NCI-H1436 treated with DMSO at 0.1 percent for 48 hours (cell line): ENCODE results near the gene FOXE1.

ENCODE experiments used
- DNase-seq: peaks from one replicate; lab custom pipeline; 2025; lab: John Stamatoyannopoulos, UW

The FOXE1 gene

DNA sequence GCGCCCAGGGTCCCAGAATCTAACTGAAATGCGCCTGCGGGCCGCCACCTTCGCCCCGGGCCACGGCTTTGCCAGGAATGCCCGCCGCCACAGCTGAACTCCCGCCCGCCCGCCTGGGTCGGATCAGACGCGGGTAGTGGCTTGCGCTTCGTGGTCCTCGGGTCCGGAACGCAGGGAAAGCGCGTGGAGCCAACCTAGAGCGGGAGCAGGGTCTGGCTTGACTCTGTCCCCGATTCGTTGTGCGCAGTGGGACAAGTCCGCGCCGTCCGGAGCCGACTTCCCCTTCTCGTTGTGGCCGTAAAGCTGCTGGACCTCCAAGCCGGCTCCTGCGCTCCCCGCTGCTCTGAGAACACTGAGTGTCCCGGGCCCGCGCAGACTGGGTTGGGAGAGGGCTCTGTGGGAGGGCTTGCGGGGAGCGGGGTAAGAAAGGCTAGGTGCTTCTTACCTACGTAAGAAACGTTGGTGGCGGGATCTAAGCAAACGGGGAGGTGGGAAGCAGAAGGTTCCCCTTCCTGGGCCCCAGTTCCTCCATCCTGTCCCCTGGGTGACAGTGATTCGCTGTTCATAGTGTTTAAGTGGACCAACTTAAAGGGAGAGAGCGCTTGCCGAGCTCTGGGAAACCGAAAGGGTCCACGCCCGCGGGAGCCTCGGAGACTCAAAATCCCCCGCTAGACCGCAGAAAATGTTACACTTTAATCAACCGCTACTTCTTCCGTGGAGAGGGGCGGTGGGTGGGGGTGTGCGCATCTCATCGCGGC, 4.4 kb upstream of the FOXE1 start:
- no peak for DNase-seq

DNA sequence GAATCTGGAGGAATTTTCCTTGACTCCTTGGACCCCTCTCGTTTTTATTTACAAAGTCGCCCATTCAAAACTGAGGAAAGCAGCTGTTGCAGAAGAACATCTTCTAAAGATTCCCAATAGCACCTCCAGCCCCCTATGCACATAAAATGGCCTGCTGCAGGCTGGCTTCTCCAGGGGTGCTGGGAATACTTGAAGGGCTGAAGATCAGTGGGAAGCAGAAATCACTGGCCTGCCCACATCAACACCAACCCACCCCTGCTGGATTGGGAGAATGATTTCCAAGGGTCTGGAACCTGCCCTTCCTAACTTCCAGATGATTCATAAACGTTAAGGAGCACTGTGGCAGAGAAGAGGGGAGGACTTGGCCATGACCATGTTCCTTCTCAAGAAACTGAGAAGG, 3.0 kb upstream of the FOXE1 start:
- no peak for DNase-seq

DNA sequence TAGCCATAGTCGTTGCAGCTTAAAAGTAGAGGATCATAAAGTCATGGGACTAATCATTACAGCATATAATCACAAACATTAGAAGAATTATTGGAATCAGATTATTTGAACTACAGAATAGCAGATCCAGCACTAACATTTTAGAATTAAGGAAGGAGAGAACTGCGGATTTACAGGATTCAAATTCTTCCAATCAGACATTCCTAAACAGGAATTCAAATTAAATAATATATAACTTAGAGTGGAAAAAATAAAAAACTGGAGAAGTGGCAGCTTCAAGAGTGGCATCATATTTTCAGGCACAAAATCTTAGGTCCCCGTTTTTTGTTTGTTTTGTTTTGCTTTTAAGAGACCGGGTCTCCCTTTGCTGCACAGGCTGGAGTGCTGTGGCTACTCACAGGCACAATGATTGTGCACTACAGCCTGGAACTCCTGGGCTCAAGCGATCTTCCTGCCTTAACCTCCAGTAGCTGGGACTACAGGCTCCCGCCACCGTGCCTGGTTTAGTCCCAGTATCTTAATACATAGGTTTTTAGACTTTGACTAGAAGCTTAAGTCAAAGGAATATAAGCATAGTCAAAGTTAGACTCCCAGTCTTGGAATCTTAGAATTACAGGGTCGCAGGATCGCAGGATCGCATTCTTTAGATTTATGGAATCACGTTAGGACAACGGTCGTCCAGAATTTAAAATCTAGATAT, 2.1 kb upstream of the FOXE1 start:
- DNase-seq = no peak

DNA sequence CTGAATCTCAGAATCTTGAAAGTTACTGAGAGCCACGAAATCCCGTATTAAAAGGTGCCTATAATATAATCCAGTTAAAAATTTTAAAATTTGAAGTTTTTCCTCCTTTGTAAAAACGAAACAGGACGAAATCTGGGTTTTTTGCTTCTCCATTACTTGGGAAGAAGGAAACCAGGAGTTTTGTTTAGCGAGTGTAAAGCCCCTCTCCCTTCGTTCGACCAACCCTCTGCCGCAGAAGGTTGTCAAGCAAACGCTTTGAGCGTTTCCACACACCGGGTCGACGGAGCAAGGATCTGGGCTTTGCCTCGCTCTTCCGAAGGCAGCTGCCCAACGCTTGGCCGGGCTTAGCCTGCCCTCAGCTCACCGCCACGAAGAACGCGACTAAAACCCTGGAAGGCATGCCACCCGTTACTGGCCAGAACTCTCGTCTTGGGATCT, 1.6 kb upstream of the FOXE1 start:
- DNase-seq = no peak

DNA sequence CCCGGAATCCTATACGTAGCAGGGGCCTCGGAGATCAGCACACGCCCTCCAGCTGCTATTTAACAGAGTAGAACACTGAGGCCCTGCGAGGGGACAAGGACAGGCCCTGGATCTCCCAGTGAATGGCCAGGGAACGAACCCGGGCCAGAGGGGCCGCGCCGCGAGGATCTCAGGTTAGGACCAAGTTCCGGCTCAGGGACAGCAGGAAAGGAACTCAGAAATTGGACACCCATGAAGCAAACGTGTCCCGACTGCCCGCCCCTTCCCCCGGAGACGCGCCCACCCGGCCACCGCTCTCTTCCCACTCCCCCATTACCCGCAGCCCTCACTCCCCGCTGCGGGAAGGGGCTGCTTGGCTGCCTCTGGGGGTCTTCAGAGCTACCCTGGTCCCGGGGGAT, 1.0 kb upstream of the FOXE1 start:
- no peak for DNase-seq

DNA sequence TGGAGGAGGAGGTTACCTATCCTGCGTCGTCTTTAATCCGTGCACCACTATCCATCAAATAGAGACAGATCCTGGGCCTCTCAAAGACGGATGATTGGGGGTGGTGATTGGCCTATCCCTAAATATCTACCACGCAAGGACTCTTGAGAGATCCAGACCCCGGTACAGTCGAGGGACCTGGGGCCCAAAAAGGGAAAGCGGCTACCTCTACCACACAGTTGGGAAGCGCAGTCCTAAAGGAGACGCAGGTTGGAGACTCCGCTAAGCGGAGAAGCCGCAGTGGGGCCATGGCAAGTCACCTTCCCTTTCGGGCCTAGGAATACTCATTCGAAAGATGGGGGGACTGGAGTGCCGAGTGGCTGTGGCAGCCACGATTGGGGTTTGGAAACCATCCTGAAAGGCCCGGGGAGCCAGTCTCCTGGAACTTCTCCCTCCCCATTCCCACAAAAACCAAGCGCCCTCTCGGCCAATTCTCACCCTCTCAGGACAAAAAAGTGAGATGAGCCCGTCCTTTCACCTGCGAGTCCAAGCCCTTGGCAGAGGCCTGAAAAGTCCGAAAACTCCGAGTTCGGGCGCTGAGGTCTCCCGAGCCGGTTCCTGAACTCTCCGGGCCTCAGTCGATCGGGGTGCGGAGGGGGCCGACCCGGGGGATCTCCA, 499 bp upstream of the FOXE1 start:
- DNase-seq = no peak

DNA sequence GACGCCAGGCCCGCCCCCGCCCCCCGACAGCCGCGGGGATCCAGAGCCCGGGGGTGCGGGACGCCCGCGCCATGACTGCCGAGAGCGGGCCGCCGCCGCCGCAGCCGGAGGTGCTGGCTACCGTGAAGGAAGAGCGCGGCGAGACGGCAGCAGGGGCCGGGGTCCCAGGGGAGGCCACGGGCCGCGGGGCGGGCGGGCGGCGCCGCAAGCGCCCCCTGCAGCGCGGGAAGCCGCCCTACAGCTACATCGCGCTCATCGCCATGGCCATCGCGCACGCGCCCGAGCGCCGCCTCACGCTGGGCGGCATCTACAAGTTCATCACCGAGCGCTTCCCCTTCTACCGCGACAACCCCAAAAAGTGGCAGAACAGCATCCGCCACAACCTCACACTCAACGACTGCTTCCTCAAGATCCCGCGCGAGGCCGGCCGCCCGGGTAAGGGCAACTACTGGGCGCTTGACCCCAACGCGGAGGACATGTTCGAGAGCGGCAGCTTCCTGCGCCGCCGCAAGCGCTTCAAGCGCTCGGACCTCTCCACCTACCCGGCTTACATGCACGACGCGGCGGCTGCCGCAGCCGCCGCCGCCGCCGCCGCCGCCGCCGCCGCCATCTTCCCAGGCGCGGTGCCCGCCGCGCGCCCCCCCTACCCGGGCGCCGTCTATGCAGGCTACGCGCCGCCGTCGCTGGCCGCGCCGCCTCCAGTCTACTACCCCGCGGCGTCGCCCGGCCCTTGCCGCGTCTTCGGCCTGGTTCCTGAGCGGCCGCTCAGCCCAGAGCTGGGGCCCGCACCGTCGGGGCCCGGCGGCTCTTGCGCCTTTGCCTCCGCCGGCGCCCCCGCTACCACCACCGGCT, 1.0 kb downstream of the FOXE1 start:
- DNase-seq = peak; percentile 34

DNA sequence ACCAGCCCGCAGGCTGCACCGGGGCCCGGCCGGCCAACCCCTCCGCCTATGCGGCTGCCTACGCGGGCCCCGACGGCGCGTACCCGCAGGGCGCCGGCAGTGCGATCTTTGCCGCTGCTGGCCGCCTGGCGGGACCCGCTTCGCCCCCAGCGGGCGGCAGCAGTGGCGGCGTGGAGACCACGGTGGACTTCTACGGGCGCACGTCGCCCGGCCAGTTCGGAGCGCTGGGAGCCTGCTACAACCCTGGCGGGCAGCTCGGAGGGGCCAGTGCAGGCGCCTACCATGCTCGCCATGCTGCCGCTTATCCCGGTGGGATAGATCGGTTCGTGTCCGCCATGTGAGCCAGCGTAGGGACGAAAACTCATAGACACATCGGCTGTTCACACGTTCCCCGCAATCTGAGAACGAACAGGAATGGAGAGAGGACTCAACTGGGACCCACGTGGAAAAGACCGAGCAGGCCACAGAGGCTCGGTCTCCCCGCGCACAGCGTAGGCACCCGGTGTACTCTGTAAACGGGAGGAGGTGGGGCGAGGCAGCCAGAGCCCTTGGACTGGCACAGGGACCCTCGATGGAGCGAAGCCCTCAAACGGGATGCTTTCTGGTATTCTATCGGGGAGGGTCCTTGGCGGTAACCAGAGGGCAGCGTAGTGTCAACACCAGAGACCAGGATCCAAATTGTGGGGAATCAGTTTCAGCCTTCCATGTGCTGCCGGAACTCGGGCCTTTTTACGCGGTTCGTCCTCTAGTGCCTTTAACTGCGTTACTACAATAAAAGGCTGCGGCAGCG, 1.9 kb downstream of the FOXE1 start:
- DNase-seq = no peak

DNA sequence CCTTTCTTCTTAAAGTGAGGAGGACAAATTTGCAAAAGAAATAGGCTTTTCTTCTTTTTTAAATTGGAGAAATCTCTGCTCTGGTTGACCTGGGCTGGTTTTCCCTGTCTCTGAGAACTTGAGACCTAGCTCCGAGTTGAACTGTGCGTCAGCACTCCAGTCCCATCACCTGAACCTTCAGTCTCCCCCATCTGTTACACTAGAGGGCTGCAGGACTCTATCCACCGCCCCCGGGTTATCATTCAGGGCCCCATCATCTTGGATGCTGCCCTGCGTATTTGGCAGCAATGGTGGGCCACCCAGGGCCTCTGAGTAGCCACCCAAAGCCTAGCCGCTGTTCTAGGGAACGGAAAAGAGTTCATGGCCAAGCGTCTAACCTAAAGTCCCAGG, 2.5 kb downstream of the FOXE1 start:
- DNase-seq = no peak

DNA sequence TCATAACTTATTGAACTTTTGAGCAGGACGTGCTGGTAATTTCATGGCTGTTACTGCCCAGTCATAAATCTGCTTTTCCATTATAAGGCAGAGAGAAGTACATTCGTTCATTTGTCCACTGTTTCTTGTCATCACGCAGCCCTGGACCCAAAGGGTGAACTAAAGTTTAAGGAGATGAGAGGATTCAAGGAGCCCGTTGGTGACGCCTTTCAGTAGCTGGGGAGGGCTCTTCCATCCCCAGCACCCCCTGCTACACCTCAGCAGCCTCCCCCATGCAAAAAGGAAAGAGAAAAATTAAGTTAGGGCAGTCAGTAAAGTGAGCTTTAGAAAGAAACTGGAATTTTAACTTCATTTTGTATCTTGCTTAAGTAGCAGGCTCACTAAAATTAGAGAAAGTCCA, 2.9 kb downstream of the FOXE1 start:
- DNase-seq = no peak

DNA sequence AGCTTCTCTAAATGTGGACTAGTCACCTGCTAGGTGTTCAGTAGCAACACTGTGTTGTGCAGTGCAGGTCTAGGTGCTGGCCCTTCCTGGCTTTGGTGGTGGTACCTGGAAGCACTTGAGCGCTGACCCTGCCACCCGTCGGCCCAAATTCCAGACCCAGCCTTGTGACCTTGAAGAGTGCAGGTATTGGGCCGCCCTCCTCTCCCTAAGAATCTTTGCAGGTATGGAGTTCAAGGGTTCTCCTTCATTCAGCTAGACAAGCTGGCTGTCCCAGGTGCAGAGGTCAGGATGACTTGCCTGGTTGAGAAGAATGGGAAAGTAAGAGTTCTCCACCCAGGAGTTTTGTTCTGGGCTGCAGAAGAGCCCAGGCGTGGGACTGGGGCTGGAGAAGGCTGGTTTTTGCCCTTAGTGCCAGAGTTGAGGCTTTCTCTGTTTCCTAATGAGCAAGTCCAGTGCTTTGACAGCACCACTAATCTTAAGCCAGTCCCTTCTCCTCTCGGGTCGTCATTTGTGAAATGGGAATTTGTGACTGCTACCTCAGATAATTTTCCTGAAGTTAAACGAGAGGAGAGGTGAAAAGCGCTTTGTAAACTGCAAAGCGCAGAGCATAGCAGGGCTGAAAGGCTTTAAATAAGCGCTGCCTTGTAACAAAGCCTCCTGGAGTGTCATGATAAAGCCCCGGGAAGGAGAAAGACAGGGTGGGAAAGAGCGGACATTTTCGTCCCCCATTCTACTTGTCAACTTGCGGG, 4.0 kb downstream of the FOXE1 start:
- DNase-seq = no peak

DNA sequence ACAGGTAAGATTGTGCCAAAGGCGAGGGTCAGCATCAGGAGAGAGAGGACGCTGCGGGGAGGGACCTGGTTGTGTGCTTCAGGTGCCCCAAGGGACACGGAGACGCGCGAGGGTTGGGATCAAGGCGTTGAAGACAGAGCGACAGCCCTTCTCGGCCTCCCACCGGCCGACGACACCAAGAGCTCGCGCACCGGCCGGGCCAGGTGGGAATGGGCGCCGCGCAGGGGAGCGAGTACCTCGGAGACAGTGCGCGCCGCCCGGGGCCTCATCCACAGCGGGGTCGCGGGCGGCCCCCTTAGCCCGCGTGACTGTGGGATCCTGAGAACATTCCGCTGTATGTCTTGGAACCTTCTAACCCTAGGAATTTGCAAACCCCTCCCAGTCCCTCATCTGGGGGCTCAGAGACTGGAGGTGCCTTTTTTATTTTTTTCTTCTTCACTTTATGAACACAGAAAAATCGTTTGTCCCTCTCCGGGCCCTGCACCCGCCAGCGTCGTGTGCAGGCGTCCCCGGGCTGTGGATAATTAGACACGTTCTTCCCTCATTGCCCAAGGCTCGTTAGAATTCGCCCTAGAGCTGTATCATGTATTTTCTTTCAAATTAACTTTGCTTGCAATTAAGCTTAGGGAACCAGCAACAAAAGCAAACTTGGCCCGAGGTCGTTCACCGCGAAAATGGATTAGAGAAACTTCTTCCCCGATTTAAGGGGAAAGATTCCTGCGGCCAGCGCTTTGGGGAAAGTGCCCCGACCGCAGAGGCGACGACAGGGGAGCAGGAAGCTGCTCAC, 4.8 kb downstream of the FOXE1 start:
- no peak for DNase-seq

DNA sequence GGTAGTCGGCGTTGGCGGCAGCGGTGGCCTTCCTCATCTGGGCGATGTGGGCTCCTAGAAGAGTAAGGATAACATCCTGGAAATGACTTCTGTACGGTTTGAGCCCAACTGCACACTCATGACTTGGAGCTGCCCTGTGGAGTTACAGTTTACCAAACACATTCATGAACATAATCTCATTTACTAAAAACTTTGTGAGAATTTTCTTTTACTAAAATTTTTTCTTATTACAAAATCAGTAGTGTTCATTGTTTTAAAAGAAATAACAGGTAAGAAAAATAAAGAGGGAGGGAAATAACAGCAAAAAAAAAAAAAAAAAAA, 5.3 kb downstream of the FOXE1 start:
- DNase-seq = no peak

DNA sequence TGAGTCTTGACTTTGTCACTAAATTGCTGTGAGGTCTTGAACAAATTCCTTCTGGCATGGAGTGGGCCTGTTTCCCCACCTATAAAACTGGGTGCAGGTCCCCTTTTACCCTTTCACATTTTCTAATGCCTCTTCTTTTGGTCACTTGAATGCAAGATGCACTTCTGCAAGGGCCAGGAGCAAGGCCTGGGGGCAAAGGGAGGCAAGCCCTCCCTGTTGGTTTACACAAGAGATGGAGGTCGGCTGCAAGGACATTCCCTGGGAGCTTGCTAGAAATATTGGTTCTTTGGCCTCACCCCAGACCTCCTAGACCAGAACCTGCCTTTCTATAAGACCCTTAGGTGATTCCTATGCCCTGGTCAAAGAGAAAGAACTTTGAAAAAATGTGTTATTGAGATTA, 5.8 kb downstream of the FOXE1 start:
- DNase-seq = no peak

DNA sequence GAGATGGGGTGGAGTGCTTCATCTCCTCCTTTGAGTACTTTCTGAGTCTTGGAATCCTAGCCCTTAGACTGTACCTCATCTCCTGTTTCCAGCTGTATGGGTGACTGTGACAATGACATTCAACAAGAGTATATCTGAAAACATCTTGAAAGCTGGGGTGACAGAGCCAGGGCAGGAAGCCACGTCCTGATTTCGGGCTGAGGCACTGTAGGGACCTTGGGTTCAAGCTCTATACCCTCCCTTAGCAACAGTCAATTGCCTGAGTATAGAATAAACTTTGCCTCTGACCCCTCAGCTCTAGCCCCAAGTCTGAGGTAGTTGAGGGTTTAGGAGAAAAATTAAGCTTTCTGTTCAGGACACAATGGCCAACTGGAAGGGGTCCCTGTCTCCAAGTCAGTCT, 6.3 kb downstream of the FOXE1 start:
- DNase-seq = no peak

DNA sequence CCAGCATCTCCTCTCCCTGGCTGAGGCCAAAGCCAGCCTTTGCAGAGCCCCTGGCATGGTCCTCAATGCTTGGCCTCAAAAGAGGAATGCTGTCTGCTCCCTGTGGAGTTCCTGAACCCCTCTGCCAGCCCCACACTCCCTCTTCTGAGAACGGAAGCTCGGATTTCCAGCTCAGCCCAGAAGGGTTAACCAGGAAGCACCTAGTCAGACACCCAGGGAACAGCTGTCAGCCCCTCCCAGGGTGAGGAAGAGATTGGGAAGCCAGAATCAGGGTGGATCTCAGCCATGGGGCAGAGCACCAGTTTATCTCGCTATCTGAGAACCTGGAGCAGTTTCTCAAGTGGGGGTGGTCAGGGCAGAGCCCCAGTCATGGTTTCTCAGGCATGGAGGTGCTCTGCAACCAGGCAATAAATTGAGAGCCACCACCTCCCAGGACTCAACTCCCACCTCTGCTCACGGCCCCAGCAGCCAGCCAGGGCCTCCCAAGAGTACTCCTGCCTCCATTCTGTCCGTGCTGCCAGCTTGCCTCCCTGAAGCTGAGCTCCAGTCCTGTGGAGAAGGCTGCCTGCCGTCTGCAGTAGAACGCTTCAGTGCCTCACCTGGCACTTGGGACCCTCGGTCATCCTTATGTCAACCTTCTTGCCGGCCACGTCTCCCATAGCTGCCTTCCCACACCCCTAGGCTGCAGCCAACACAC, 7.6 kb downstream of the FOXE1 start:
- no peak for DNase-seq

DNA sequence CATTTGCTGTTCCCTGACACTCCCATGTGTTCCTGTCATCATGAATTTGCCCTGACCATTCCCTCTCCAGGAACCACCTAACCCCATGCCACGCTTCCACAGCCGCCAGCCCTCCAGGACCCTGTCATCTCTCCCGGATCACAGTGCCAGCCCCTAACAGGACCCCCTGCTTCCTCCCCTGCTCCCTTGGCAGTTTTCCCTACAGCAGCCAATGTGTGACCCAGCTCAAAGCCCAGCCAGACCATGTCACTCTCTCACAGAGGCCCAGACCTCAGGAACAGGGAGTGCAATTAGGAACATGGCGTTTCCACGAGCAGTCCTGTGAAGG, 8.1 kb downstream of the FOXE1 start:
- no peak for DNase-seq

DNA sequence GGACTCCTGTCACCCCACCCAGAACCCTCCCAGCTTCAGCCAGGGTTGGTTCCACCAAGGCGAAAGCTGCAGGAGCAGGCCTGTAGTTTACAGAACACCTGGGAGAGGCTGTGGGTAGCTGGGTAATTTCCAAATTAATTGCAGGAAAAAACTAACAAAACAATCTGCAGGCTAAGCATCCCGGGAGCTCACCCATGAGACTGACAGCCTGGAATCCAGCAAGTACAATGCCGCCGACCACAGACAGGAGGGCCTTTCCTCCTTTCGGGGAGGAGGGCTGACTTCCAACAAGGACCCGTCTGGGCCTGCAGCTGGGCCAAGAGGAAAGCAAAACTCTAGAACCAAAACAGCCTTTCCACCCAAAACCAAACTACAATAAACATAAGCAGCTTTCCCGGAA, 10.3 kb downstream of the FOXE1 start:
- DNase-seq = no peak

DNA sequence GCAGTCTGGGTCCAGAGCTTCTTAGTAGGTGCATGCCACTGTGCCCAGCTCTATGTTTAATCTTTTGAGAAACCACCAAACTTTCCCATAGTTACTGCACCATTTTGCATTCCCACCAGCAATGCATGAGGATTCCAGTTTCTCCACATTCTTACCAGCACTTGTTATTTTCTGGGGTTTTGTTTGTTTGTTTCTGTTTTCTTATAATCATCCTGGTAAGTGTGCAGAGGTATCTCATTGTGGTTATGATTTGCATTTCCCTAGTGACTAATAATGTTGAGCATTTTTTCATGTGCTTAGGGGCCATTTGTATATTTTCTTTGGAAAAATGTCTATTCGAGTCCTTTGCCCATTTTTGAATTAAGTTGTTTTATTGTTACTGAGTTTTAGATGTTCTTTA, 11.4 kb downstream of the FOXE1 start:
- no peak for DNase-seq

DNA sequence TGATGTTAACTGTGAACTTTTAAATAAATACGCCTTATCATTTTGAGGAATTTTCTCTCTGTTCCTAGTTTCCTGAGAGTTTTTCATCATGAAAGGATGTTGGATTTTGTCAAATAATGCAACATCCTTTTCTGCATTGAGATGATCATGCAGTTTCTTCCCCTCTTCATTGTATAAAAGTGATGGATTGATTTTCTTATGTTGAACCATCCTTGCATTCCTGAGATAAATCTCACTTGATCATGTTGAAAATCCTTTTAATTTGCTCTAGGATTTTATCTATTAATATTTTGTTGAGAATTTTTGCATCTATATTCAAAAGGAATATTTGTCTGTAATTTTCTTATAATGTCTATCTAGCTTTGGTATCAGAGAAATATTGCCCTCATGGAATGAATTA, 13.3 kb downstream of the FOXE1 start:
- DNase-seq = no peak
